Glomerular visceral epithelial cell (primary cell): ENCODE measurements around the gene TUBGCP5.

Source experiments
- DNase-seq: peaks from one replicate; pipeline ENCODE4 v3.0.0-alpha.2; 2016; ENCODE audit errors: extremely low spot score

Gene TUBGCP5

DNA sequence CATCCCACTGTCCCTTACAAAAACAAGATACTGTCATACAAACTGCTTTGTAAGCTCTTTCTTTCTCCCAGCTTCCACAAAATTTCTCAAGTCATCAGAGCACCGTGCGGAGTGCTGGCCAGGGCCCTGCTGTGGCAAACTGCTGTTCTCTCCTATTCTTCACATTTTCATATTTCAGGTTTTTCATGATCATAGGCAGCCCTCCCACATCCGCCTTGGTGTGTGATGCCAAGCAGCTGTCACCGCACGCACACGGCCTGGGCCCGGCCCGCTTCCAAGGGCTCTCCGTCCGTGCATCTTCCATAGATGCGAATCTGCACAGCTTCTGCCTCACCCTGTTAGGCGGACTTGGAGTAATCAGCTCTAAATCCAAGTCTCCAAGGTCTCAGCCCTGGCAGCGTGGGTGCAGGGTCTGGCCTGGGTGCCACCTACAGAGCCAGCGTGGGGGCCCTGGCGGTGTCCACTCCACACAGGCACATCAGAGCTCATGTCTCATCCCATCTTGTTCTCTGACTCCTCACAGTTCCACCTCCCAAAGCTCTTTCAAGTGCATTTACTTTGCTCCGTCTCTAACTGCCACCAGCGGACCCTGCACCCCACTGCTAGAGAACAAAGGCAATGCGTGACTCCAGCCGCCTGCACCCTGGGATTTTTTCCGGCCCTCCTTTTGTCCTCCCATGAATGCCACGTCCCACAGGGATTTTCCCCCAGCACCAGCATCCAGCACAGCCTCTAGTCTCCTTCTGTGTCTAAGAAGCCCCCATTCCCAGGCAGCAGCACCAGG, 86.4 kb downstream of the TUBGCP5 start:
- DNase-seq = no peak

DNA sequence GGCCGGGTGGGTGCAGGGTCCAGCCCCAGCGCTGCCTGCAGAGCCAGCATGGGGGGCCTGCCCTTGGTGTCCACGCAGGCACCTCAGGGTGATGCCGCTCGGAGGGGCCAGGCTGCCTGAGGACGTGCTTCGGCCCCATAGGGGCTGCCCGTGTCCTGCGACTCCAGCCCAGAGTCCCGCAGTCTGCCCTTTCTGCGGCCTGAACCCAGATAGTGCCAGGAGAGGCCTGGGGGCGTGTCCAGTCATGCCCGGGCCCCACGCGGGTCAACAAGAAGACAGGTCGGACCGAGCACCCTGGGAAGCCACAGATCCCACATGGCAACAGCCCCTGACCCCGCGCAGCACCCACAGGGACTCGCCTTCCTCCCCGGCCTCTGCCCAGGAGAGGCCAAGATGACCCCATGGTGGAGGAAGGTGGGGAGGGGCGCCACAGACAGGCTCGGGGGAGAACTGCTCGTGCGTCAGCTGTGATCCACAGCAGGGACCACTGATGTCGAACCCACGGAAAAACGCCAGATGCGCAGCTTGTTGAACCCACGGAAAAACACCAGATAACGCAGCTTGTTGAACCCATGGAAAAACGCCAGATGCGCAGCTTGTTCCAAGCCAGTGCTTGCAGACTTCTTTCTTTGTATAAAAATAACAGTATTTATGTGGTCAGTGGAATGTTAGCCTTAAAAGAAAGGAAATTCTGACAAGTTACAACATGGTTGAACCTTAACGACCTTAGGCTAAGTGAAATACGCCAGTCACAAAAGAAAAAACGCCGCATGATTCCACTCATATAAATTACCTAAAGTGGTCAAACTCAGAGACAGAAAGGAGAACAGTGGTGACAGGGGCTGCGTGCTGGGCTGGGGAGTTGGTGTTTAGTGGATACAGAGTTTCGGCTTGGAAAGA, 87.7 kb downstream of the TUBGCP5 start:
- DNase-seq = no peak

DNA sequence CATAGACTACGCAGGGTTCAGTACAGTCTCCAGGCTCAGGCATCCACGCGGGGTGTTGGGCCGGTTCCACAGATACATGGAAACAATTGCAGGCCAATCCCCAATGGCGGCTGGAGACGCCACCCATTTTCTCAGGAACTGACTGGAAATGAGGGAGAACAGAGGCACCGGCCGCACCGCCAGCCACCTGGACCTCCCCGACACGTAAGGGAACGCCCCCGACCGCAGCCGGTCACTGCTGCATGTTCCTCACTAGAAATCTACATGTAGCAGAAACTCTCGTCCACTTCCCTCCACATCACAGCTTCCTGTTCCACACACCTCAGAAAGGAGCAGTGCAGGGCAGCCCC, 88.4 kb downstream of the TUBGCP5 start:
- no peak for DNase-seq

DNA sequence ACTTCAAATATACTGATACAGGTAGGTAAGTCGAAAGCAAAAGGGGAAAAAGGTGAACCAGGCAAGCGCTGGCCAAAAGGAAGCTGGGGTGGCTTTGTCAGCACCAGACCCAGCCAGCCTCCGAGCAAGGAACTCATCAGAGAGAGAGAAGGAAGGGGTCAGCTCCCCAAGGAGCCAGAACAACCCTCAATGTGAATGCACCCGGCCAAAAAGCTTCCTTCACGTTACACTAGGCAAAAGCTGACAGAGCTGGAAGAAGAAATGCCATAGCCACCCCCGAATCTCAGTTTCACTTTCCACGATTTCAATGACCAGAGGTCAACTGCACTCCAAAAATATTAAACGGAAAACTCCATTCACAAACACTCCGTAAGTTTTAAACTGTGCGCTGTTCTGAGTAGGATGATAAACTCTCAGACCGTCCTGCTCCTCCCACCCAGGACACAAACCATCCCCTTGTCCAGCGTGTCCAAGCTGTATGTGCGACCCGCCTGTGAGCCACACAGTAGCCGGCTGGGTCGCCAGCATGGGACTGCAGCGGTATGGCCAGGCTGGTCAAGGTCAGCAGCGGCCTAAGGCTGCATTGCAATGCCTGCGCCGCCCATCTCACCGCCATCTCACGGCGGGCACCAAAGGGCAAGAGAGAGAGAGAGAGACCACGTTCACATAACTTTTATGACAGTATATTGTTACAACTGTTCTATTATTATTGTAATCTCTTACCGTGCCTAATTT, 88.9 kb downstream of the TUBGCP5 start:
- no peak for DNase-seq
